Lower lobe of right lung (tissue), 2 donors: ENCODE measurements around the gene TMEM184C. TPM values are rescaled to one million over a fixed set of nuclear protein-coding genes. Genes with fewer than 3 reads are reported as not detected.

Experiments
- ATAC-seq, 2 donors: fragments of 200-7000 bp; cut with Tn5 transposase; one replicate each; pipeline ENCODE4 v1.9.1; 2020 to 2022; ENCODE audit warnings: mild to moderate bottlenecking in 2 of 2, moderate library complexity in 2 of 2
- DNase-seq: peaks from one replicate; pipeline ENCODE4 v3.0.0-alpha.2; 2020
- H3K27ac ChIP-seq: fragments of 200-600 bp; one replicate; pipeline ENCODE4 v1.8.0; 2022
- H3K27me3 ChIP-seq: fragments of 200-600 bp; one replicate; pipeline ENCODE4 v1.8.0; 2022; ENCODE audit warnings: low read depth
- H3K36me3 ChIP-seq: fragments of 200-600 bp; one replicate; pipeline ENCODE4 v1.8.0; 2022; ENCODE audit warnings: mild to moderate bottlenecking
- H3K4me1 ChIP-seq: fragments of 200-600 bp; one replicate; pipeline ENCODE4 v1.8.0; 2022
- H3K4me3 ChIP-seq: fragments of 200-600 bp; one replicate; pipeline ENCODE4 v1.8.0; 2022; ENCODE audit warnings: mild to moderate bottlenecking
- H3K9me3 ChIP-seq: fragments of 200-600 bp; one replicate; pipeline ENCODE4 v1.8.0; 2022
- CTCF ChIP-seq: fragments of 200-600 bp; IDR thresholded peaks from one replicate; pipeline ENCODE4 v1.8.0; 2022; ENCODE audit warnings: antibody characterized with exemption, mild to moderate bottlenecking
- intact Hi-C: fragments of 100-400 bp; cut with DNase I; formaldehyde crosslinking; loops from one replicate; pipeline ENCODE4 v1.11.0; 2022
- total RNA-seq: library from RNA; stranded (reverse); fragmentation: NEBNext Ultra II Directional; extraction: Animal tissue kit (Norgen Biotek cat#: 25700); gene quantifications from one replicate; pipeline ENCODE4 v1.2.1, GENCODE V29; 2021
- donor health status: DM: no; HTN: yes; CAD: no; lungs with severe emphysema.

The TMEM184C gene
- total RNA-seq, 1 donor from 2014 or later = 29.2 TPM

- no peak for TF ChIP-seq CTCF
- intact Hi-C loops = no loop called here
- H3K27me3 ChIP-seq = no peaks in the 10 kb centered on the region
- H3K9me3 ChIP-seq = no peaks in the 10 kb centered on the region
- no peak overlapping the region for H3K27ac ChIP-seq
- DNase-seq (no peak), ATAC-seq (no peak)
- H3K36me3 ChIP-seq = no peaks in the 10 kb centered on the region
- no peak overlapping the region for H3K4me3 ChIP-seq
- peaks cover 14% of the 10 kb centered on the region for H3K4me1 ChIP-seq
These were observed 26.1 kb upstream of the TMEM184C start for GRCh38 chr4:147591106-147591505.

GRCh38 chr4:147594107-147594506, 23.1 kb upstream of the TMEM184C start:
- DNase-seq (no peak), ATAC-seq (no peak)
- Histone ChIP-seq H3K27me3 (no peaks in the 10 kb centered on the region), H3K9me3 (no peaks in the 10 kb centered on the region), H3K27ac (no peak overlapping the region), H3K36me3 (no peaks in the 10 kb centered on the region), H3K4me3 (no peak overlapping the region), H3K4me1 (peaks cover 13% of the 10 kb centered on the region)
- no peak for TF ChIP-seq CTCF
- intact Hi-C loops = no loop called here

- ATAC-seq (no peak), DNase-seq (no peak)
- Histone ChIP-seq H3K4me1 (peaks cover 8% of the 10 kb centered on the region), H3K4me3 (no peak overlapping the region), H3K27me3 (no peaks in the 10 kb centered on the region), H3K27ac (no peak overlapping the region), H3K9me3 (no peaks in the 10 kb centered on the region), H3K36me3 (no peaks in the 10 kb centered on the region)
- TF ChIP-seq CTCF = no peak
- intact Hi-C loops = no loop called here
These were observed 22.6 kb upstream of the TMEM184C start for GRCh38 chr4:147594578-147594977.

GRCh38 chr4:147596377-147596776, 20.8 kb upstream of the TMEM184C start:
- H3K36me3 ChIP-seq = no peaks in the 10 kb centered on the region
- intact Hi-C loops = no loop called here
- H3K9me3 ChIP-seq = no peaks in the 10 kb centered on the region
- no peaks in the 10 kb centered on the region for H3K27me3 ChIP-seq
- no peak overlapping the region for H3K4me3 ChIP-seq
- no peak for TF ChIP-seq CTCF
- DNase-seq (no peak), ATAC-seq (peak in 1 of 2 donors; percentile 12)
- H3K27ac ChIP-seq = no peak overlapping the region
- no peaks in the 10 kb centered on the region for H3K4me1 ChIP-seq

- Histone ChIP-seq H3K4me1 (no peaks in the 10 kb centered on the region), H3K27ac (no peak overlapping the region), H3K36me3 (no peaks in the 10 kb centered on the region), H3K4me3 (no peak overlapping the region), H3K9me3 (no peaks in the 10 kb centered on the region), H3K27me3 (no peaks in the 10 kb centered on the region)
- TF ChIP-seq CTCF = no peak
- intact Hi-C loops = no loop called here
- ATAC-seq (peak; percentile 89), DNase-seq (no peak)
These were observed 20.2 kb upstream of the TMEM184C start for GRCh38 chr4:147596981-147597380.

GRCh38 chr4:147597561-147597960, 19.6 kb upstream of the TMEM184C start:
- no peaks in the 10 kb centered on the region for H3K36me3 ChIP-seq
- H3K4me1 ChIP-seq = no peaks in the 10 kb centered on the region
- no peak for DNase-seq
- no peak overlapping the region for H3K4me3 ChIP-seq
- intact Hi-C loops = no loop called here
- H3K27me3 ChIP-seq = no peaks in the 10 kb centered on the region
- H3K9me3 ChIP-seq = no peaks in the 10 kb centered on the region
- no peak for ATAC-seq
- no peak overlapping the region for H3K27ac ChIP-seq
- no peak for TF ChIP-seq CTCF
